Chondrocyte (in vitro differentiated cells): ENCODE data around the gene CD46. TPM values are rescaled to one million over a fixed set of nuclear protein-coding genes. Genes with fewer than 3 reads are reported as not detected.

Source experiments
- DNase-seq: peaks from one replicate; pipeline ENCODE4 v3.0.0; 2021; ENCODE audit warnings: mixed read lengths, low spot score
- H3K27ac Mint-ChIP-seq: one replicate; pipeline ENCODE4 v1.8.0; 2021; ENCODE audit warnings: mild to moderate bottlenecking, moderate library complexity, mixed read lengths; ENCODE audit not compliant: unreplicated experiment
- H3K27me3 Mint-ChIP-seq: 2 replicates; pipeline ENCODE4 v1.8.0; 2021; ENCODE audit warnings: low read depth, mixed read lengths
- H3K36me3 Mint-ChIP-seq: 2 replicates; pipeline ENCODE4 v1.8.0; 2021; ENCODE audit warnings: low read depth, mixed read lengths
- H3K4me1 Mint-ChIP-seq: 2 replicates; pipeline ENCODE4 v1.8.0; 2021; ENCODE audit warnings: low read depth, mild to moderate bottlenecking, mixed read lengths
- H3K4me3 Mint-ChIP-seq: one replicate; pipeline ENCODE4 v1.8.0; 2021; ENCODE audit warnings: mild to moderate bottlenecking, moderate library complexity, mixed read lengths; ENCODE audit not compliant: unreplicated experiment
- H3K9me3 Mint-ChIP-seq: 2 replicates; pipeline ENCODE4 v1.8.0; 2021; ENCODE audit warnings: low read depth, mixed read lengths
- total RNA-seq: library from RNA; stranded (reverse); gene quantifications from 3 replicates; pipeline ENCODE4 v1.2.1, GENCODE V29; 2021
- TF ChIP-seq, protein P1 (sequence below): fragments of 200-600 bp; sonication (generic); IDR thresholded peaks from 2 replicates; pipeline ENCODE4 v1.5.0; 2021; ENCODE audit warnings: antibody characterized with exemption, mild to moderate bottlenecking, moderate library complexity

The CD46 gene
- total RNA-seq, 1 donor from 2014 or later = 96.4 TPM

DNA sequence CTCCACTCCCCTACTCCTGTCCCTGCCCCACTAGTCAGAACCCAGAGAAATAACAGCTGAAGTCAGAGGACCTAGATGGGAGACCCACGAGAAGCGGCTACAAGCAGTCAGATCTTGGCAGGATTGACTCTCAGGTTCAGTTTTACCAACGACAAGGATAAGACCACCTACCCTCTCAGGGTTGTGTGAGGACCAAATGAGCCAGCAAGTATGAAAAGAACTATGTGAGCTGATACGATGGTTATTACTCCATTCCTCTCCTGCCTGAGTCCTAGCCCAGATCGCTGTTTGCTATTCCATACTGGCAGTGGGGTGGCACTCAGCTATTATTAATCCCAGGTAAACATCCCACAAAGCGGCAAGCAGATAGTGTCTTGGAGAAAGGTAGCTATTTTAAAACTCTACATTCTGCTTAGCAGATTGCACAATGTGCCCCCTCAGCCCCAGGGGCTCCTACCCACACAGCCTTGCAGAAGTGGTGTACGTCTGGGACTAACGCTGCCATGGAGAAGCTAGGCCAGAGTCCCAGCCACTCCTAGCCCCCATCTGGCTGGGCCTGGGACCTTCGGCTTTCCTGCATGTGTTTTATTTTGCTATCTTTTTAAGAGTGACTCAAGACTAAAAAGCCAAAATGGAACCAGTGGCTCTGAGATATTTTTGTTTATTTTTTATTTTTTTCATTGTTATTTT lies 58.9 kb downstream of the CD46 start:
- no peaks in the 10 kb centered on the region for H3K27me3 Mint-ChIP-seq
- no peak for DNase-seq
- H3K4me1 Mint-ChIP-seq = peaks cover 30% of the 10 kb centered on the region
- TF ChIP-seq, protein P1, sequence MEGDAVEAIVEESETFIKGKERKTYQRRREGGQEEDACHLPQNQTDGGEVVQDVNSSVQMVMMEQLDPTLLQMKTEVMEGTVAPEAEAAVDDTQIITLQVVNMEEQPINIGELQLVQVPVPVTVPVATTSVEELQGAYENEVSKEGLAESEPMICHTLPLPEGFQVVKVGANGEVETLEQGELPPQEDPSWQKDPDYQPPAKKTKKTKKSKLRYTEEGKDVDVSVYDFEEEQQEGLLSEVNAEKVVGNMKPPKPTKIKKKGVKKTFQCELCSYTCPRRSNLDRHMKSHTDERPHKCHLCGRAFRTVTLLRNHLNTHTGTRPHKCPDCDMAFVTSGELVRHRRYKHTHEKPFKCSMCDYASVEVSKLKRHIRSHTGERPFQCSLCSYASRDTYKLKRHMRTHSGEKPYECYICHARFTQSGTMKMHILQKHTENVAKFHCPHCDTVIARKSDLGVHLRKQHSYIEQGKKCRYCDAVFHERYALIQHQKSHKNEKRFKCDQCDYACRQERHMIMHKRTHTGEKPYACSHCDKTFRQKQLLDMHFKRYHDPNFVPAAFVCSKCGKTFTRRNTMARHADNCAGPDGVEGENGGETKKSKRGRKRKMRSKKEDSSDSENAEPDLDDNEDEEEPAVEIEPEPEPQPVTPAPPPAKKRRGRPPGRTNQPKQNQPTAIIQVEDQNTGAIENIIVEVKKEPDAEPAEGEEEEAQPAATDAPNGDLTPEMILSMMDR = no peak
- peak overlapping the region; percentile 58 for H3K27ac Mint-ChIP-seq
- H3K36me3 Mint-ChIP-seq = peaks cover 14% of the 10 kb centered on the region
- no peak overlapping the region for H3K4me3 Mint-ChIP-seq
- H3K9me3 Mint-ChIP-seq = no peaks in the 10 kb centered on the region

DNA sequence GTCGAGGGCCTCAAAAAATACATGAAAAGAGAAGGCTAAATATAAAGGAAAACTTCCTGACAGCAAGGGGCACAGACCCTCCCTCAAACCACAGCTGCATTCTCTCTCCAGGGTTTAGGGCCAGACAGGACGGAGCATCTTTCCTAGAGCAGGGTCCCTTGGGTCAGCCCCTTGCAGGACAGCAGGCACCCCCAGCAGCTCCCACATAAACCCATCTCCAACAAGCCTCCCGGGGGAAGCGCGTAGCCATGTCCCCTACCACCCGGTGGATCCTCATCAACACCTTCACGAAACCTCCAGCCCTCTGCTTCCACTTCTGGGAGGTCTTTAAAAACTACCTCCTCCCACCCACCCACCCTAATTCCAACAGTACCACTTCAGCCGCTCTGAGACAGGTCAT lies 59.5 kb downstream of the CD46 start:
- no peak for DNase-seq
- H3K9me3 Mint-ChIP-seq = no peaks in the 10 kb centered on the region
- H3K4me3 Mint-ChIP-seq = no peak overlapping the region
- no peaks in the 10 kb centered on the region for H3K27me3 Mint-ChIP-seq
- TF ChIP-seq, protein P1 = no peak
- peaks cover 29% of the 10 kb centered on the region for H3K4me1 Mint-ChIP-seq
- peaks cover 13% of the 10 kb centered on the region for H3K36me3 Mint-ChIP-seq
- peak overlapping the region; percentile 27 for H3K27ac Mint-ChIP-seq

DNA sequence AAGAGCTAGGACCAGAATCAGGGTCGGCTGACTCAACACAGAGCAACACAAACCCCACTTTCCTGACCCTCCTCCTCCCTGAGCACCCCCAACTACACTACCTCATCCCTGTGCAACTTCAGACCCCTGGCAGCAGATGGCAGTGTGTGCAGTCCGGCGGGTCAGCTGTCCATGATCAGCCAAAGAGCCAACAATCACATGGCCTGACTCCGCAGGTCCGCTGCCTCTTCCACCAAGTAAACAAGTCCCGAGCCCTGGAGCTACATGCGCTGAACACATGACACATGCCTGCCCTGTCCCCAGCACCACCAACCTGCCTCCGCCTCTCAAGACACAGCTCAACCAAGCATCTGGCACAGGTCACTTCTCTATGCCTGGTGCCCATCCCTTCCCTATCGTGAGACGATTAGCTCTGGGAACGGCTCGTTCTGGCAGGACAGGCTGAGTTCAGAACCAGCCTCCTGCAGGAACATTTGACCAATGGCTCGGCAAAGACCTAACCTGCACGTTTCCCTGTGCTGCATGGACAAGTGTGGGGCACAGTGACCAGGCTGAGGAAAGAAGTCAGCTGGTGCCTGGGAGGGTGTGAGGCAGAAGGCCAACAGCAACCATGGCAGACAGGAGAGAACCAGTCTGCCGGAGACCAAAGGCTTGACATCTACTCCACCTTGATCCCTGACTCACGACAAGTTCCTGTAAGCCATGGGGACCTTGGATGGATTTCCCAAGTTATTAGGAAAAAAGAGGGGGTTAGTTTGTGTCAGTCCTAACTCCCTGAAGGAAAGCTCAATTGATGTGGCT lies 60.3 kb downstream of the CD46 start:
- no peak for DNase-seq
- Mint-ChIP-seq H3K27me3 (no peaks in the 10 kb centered on the region), H3K36me3 (peaks cover 13% of the 10 kb centered on the region), H3K4me3 (no peak overlapping the region), H3K9me3 (no peaks in the 10 kb centered on the region), H3K27ac (peak overlapping the region; percentile 27), H3K4me1 (peaks cover 21% of the 10 kb centered on the region)
- TF ChIP-seq, protein P1 = peak; percentile 55

DNA sequence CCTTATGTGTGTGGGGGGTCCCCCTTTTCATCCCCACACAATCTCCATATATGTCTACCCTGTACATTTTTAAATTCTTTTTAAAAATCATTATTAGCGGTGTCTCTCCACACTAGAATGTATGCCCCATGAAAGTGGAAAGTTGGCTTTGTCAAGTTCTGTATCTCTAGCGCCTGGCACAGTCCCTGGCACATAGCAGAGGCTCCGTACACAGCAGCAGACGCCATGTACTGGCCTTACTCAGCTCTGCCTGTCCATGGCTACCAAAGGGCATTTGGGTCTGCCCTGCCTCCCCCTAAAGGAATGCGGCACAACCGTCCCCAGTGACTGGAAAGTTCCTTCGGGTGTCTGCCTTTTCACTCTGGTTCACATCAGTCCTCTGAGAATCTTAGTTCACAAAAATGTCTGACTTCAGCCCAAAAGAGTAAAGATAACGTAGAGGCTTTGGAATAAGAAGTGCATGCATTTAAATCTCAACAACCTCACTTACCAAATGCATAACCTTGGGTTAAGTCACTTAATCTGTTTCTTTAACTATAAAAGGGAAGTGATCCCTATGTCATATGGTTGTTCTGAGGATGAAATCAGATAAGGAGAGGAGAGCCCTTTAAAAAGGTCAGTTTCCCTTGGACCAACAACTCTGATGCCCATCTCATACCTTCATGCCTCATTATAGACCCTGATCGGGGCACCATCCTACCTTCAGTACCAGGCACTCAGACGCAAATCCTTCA lies 61.1 kb downstream of the CD46 start:
- TF ChIP-seq, protein P1 = no peak
- no peak for DNase-seq
- no peaks in the 10 kb centered on the region for H3K9me3 Mint-ChIP-seq
- peaks cover 24% of the 10 kb centered on the region for H3K4me1 Mint-ChIP-seq
- peaks cover 13% of the 10 kb centered on the region for H3K36me3 Mint-ChIP-seq
- H3K4me3 Mint-ChIP-seq = no peak overlapping the region
- no peaks in the 10 kb centered on the region for H3K27me3 Mint-ChIP-seq
- no peak overlapping the region for H3K27ac Mint-ChIP-seq

DNA sequence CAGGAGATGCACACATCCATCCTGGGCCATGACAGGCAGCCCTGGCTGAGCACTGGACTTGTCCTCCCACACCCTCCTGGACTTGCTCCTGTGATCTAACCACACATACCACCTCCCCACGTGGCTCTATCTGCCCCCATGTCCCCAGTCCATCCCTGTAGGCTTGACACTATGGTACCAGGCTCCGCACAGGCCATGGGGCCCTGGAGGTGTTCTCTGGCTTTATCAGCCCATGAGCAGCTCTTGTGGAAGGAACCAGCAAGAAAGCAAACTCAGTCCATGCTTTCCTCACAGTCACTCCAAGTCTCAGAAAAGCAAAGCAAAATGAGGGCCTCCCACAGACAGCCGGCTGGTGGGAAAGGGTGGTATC lies 61.6 kb downstream of the CD46 start:
- DNase-seq = no peak
- Mint-ChIP-seq H3K27me3 (no peaks in the 10 kb centered on the region), H3K27ac (no peak overlapping the region), H3K4me3 (no peak overlapping the region), H3K9me3 (no peaks in the 10 kb centered on the region), H3K4me1 (peaks cover 26% of the 10 kb centered on the region), H3K36me3 (peaks cover 11% of the 10 kb centered on the region)
- TF ChIP-seq, protein P1 = no peak
